GM12878 (cell line): ENCODE data around the gene USP36.

ENCODE experiments used
- BRCA1 ChIP-seq: IDR thresholded peaks from 2 replicates; pipeline ENCODE4 v1.6.1; 2011; ENCODE audit warnings: low read depth, low read length, improper control_type of control experiment
- HCFC1 ChIP-seq: fragments of 150-350 bp; IDR thresholded peaks from 2 replicates; pipeline ENCODE4 v1.6.1; 2014; ENCODE audit warnings: low read length
- MYC ChIP-seq: IDR thresholded peaks from 2 replicates; pipeline ENCODE4 v1.6.1; 2011; ENCODE audit warnings: mild to moderate bottlenecking, low read length, moderate library complexity, inconsistent platforms; ENCODE audit not compliant: insufficient read depth, insufficient replicate concordance, insufficient read length, severe bottlenecking
- POLR2A ChIP-seq: IDR thresholded peaks from 2 replicates; pipeline ENCODE4 v1.6.1; 2011; ENCODE audit warnings: low read depth, mild to moderate bottlenecking, low read length
- POLR2AphosphoS5 ChIP-seq: IDR thresholded peaks from 2 replicates; pipeline ENCODE4 v1.6.1; 2011; ENCODE audit warnings: mild to moderate bottlenecking, low read length, inconsistent platforms
- SP1 ChIP-seq: IDR thresholded peaks from one replicate; pipeline ENCODE4 v1.6.1; 2011; ENCODE audit warnings: low read depth, low read length
- TF ChIP-seq, protein P1 (sequence below): IDR thresholded peaks from 2 replicates; pipeline ENCODE4 v1.6.1; 2012; ENCODE audit warnings: low read depth, low read length, improper control_type of control experiment
- TF ChIP-seq, protein P2 (sequence below), 3 experiments: IDR thresholded peaks in 2 of 3; conservative IDR thresholded peaks in 1 of 3; 2 replicates each; pipeline ENCODE4 v1.5.1; 2011; ENCODE audit warnings: low read depth in 3 of 3, low read length in 3 of 3, mild to moderate bottlenecking in 3 of 3, control low read depth in 2 of 3, moderate library complexity in 2 of 3, inconsistent platforms in 1 of 3, mixed read lengths in 1 of 3; ENCODE audit not compliant: control insufficient read depth in 2 of 3, insufficient read depth in 1 of 3; ENCODE audit errors: extremely low read depth in 1 of 3
- TF ChIP-seq, protein P3 (sequence below): IDR thresholded peaks from 2 replicates; pipeline ENCODE4 v1.6.1; 2011; ENCODE audit warnings: mild to moderate bottlenecking, low read depth, low read length, moderate library complexity; ENCODE audit not compliant: insufficient replicate concordance

DNA sequence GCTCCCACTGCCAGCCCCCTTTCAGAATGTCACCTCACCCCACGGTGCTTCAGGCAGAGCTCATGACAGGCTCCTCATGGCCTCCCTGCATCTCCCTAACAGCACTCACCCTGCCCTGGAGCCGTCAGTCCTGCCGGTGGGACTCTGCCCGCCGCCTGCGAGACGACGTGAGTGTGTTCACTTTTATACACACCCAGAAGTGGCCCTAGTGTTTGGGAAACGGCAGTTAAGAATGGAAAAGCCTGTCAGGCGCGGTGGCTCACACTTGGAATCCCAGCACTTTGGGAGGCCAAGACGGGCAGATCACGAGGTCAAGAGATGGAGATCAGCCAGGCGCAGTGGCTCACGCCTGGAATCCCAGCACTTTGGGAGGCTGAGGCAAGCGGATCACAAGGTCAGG is 46.2 kb downstream of the USP36 start:
- TF ChIP-seq, protein P1, sequence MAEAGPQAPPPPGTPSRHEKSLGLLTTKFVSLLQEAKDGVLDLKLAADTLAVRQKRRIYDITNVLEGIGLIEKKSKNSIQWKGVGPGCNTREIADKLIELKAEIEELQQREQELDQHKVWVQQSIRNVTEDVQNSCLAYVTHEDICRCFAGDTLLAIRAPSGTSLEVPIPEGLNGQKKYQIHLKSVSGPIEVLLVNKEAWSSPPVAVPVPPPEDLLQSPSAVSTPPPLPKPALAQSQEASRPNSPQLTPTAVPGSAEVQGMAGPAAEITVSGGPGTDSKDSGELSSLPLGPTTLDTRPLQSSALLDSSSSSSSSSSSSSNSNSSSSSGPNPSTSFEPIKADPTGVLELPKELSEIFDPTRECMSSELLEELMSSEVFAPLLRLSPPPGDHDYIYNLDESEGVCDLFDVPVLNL, result no peak
- TF ChIP-seq POLR2AphosphoS5 (no peak), HCFC1 (no peak), BRCA1 (no peak), MYC (no peak), SP1 (no peak), POLR2A (no peak; the same call in 1 of the 2 replicates)
- TF ChIP-seq, protein P2, sequence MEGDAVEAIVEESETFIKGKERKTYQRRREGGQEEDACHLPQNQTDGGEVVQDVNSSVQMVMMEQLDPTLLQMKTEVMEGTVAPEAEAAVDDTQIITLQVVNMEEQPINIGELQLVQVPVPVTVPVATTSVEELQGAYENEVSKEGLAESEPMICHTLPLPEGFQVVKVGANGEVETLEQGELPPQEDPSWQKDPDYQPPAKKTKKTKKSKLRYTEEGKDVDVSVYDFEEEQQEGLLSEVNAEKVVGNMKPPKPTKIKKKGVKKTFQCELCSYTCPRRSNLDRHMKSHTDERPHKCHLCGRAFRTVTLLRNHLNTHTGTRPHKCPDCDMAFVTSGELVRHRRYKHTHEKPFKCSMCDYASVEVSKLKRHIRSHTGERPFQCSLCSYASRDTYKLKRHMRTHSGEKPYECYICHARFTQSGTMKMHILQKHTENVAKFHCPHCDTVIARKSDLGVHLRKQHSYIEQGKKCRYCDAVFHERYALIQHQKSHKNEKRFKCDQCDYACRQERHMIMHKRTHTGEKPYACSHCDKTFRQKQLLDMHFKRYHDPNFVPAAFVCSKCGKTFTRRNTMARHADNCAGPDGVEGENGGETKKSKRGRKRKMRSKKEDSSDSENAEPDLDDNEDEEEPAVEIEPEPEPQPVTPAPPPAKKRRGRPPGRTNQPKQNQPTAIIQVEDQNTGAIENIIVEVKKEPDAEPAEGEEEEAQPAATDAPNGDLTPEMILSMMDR (IDR thresholded peaks at IDR 0.05 in 2 of 3, conservative IDR thresholded peaks at IDR 0.05 in 1 of 3; ENCODE audit: control insufficient read depth in 2 of 3, extremely low read depth in 1 of 3, insufficient read depth in 1 of 3, low read depth in 3 of 3, low read length in 3 of 3), result no peak
- TF ChIP-seq, protein P3, sequence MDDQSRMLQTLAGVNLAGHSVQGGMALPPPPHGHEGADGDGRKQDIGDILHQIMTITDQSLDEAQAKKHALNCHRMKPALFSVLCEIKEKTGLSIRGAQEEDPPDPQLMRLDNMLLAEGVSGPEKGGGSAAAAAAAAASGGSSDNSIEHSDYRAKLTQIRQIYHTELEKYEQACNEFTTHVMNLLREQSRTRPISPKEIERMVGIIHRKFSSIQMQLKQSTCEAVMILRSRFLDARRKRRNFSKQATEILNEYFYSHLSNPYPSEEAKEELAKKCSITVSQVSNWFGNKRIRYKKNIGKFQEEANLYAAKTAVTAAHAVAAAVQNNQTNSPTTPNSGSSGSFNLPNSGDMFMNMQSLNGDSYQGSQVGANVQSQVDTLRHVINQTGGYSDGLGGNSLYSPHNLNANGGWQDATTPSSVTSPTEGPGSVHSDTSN, result no peak
